Measurements from ENCODE around the gene TAS2R40.
A peak's percentile ranks its signal among the peaks of the same experiment; 100 is the strongest.

DNA sequence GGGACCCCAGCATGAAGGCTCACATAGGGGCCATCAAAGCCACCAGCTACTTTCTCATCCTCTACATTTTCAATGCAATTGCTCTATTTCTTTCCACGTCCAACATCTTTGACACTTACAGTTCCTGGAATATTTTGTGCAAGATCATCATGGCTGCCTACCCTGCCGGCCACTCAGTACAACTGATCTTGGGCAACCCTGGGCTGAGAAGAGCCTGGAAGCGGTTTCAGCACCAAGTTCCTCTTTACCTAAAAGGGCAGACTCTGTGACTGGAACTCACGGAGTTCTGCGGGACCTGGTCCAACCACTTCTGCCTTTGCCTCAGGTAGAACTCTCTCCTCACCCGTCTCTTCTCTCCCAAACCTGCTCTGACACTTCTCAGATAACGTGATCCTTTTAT, 945 bp downstream of the TAS2R40 start:
- TF ChIP-seq POLR2A (IDR thresholded peaks at IDR 0.05) (no peak), POLR2AphosphoS5 (IDR thresholded peaks at IDR 0.05) (peak in 1 of 2 donors; percentile 38)
- TF ChIP-seq, protein P1, sequence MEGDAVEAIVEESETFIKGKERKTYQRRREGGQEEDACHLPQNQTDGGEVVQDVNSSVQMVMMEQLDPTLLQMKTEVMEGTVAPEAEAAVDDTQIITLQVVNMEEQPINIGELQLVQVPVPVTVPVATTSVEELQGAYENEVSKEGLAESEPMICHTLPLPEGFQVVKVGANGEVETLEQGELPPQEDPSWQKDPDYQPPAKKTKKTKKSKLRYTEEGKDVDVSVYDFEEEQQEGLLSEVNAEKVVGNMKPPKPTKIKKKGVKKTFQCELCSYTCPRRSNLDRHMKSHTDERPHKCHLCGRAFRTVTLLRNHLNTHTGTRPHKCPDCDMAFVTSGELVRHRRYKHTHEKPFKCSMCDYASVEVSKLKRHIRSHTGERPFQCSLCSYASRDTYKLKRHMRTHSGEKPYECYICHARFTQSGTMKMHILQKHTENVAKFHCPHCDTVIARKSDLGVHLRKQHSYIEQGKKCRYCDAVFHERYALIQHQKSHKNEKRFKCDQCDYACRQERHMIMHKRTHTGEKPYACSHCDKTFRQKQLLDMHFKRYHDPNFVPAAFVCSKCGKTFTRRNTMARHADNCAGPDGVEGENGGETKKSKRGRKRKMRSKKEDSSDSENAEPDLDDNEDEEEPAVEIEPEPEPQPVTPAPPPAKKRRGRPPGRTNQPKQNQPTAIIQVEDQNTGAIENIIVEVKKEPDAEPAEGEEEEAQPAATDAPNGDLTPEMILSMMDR (IDR thresholded peaks at IDR 0.05): peak in 1 of 6 experiments; percentile 11

Data from upper lobe of left lung (tissue), 4 donors.